K562 (cell line): ENCODE measurements around the gene IPO11. TPM values are rescaled to one million over a fixed set of nuclear protein-coding genes. Genes with fewer than 3 reads are reported as not detected.

ENCODE experiments used
- ATAC-seq: fragments of 200-7000 bp; cut with Tn5 transposase; 3 replicates; pipeline ENCODE4 v1.9.1; 2020; ENCODE audit warnings: moderate library complexity
- BruUV-seq: library from RNA; stranded (reverse); fragments of 400-500 nt; replicated peaks from 2 replicates; lab custom pipeline; 2021; lab: Mats Ljungman, UMichigan
- CTCF ChIA-PET: fragments of 300-600 bp; formaldehyde crosslinking; extraction: SDS; loops from one replicate; lab custom pipeline; 2021; ENCODE audit warnings: low intra/inter-chr PET ratio; lab: Yijun Ruan, JAX
- POLR2A ChIA-PET: fragments of 300-600, 350-650 bp; sonication (Branson Sonifier 250); formaldehyde crosslinking; extraction: SDS; loops from one replicate; lab custom pipeline; 2021; ENCODE audit warnings: antibody characterized with exemption, inconsistent platforms; lab: Yijun Ruan, JAX
- DNase-seq, 4 experiments: peaks; one replicate each; pipeline versions ENCODE4 v3.0.0 to v3.0.0-alpha.2; 2011 to 2018; ENCODE audit warnings: low spot score in 3 of 4, mixed read lengths in 3 of 4; ENCODE audit errors: extremely low read depth in 1 of 4
- FAIRE-seq: peaks from 2 replicates; lab custom pipeline; 2011; peaks lifted over from hg19 to GRCh38; lab: Jason Lieb, UNC
- H2AFZ ChIP-seq: 2 replicates; pipeline ENCODE4 v1.6.0; 2011; ENCODE audit warnings: low read depth, low read length, control low read depth, inconsistent platforms
- H3K27ac ChIP-seq: fragments of 200-600 bp; 3 replicates; pipeline ENCODE4 v1.8.0; 2011; ENCODE audit warnings: low read depth, mild to moderate bottlenecking, control low read depth, inconsistent platforms, low read length, moderate library complexity, mixed read lengths; ENCODE audit errors: extremely low read depth
- H3K27me3 ChIP-seq, 2 experiments: fragments of 300-600 bp in 1 of 2; 2 replicates in 1 of 2; 3 replicates in 1 of 2; pipeline versions ENCODE4 v1.6.0 to v1.8.0; 2011; ENCODE audit warnings: inconsistent platforms in 2 of 2, low read length in 2 of 2, mild to moderate bottlenecking in 1 of 2, mixed read lengths in 1 of 2, moderate library complexity in 1 of 2; ENCODE audit not compliant: control insufficient read depth in 2 of 2, insufficient read depth in 2 of 2
- H3K36me3 ChIP-seq: fragments of 300-600 bp; 3 replicates; pipeline ENCODE4 v1.8.0; 2011; ENCODE audit warnings: mild to moderate bottlenecking, low read length, inconsistent platforms; ENCODE audit not compliant: control insufficient read depth, insufficient read depth
- H3K4me1 ChIP-seq, 2 experiments: fragments of 200-600 bp in 1 of 2; replicated peaks in 1 of 2; 2 replicates in 1 of 2; 3 replicates in 1 of 2; pipeline versions ENCODE4 v1.5.1 to v1.8.0; 2011; ENCODE audit warnings: inconsistent platforms in 2 of 2, low read length in 2 of 2, mild to moderate bottlenecking in 1 of 2, mixed read lengths in 1 of 2, moderate library complexity in 1 of 2; ENCODE audit not compliant: control insufficient read depth in 2 of 2, insufficient read depth in 2 of 2
- H3K4me2 ChIP-seq: 2 replicates; pipeline ENCODE4 v1.6.1; 2011; ENCODE audit warnings: low read length, control low read depth, inconsistent platforms, mixed read lengths; ENCODE audit not compliant: insufficient read depth
- H3K4me3 ChIP-seq: fragments of 200-600 bp; sonication (generic), shearing (Covaris generic); 2 replicates; pipeline ENCODE4 v1.5.1; 2016; ENCODE audit warnings: control low read depth, inconsistent platforms
- H3K79me2 ChIP-seq: fragments of 200-600 bp; 3 replicates; pipeline ENCODE4 v1.8.0; 2011; ENCODE audit warnings: low read length, inconsistent platforms; ENCODE audit not compliant: control insufficient read depth, insufficient read depth
- H3K9ac ChIP-seq, 2 experiments: 2 replicates each; pipeline versions ENCODE4 v1.6.0 to v1.6.1; 2011; ENCODE audit warnings: low read depth in 2 of 2, low read length in 2 of 2, control low read depth in 1 of 2, inconsistent platforms in 1 of 2, mild to moderate bottlenecking in 1 of 2, mixed read lengths in 1 of 2; ENCODE audit not compliant: insufficient read depth in 1 of 2
- H3K9me1 ChIP-seq: one replicate; pipeline ENCODE4 v1.6.0; 2011; ENCODE audit warnings: inconsistent platforms, mild to moderate bottlenecking, low read length, moderate library complexity; ENCODE audit not compliant: control insufficient read depth, insufficient read depth
- H3K9me3 ChIP-seq: replicated peaks from 2 replicates; pipeline ENCODE4 v1.5.1; 2011; ENCODE audit warnings: low read depth, low read length, inconsistent platforms; ENCODE audit not compliant: control insufficient read depth, insufficient read depth
- H4K20me1 ChIP-seq: replicated peaks from 2 replicates; pipeline ENCODE4 v1.6.1; 2011; ENCODE audit warnings: low read length, inconsistent platforms, mixed read lengths; ENCODE audit not compliant: control insufficient read depth, insufficient read depth
- CTBP1 ChIP-seq: fragments of 450-650 bp; IDR thresholded peaks from 2 replicates; pipeline ENCODE4 v1.6.1; 2016; ENCODE audit warnings: borderline replicate concordance
- HDAC1 ChIP-seq, 2 experiments: fragments of 450-650 bp; IDR thresholded peaks; 2 replicates each; pipeline ENCODE4 v1.6.1; 2016 to 2017; ENCODE audit warnings: inconsistent platforms in 1 of 2, mild to moderate bottlenecking in 1 of 2, moderate library complexity in 1 of 2
- MBD1 ChIP-seq: fragments of 250-450 bp; sonication (Bioruptor Pico); IDR thresholded peaks from 2 replicates; pipeline ENCODE4 v1.8.0; 2022; ENCODE audit warnings: inconsistent platforms
- NCOA2 ChIP-seq, 2 experiments: fragments of 450-650 bp; IDR thresholded peaks; 2 replicates each; pipeline ENCODE4 v1.6.1; 2018; ENCODE audit warnings: mild to moderate bottlenecking in 2 of 2, moderate library complexity in 1 of 2; ENCODE audit not compliant: partially characterized antibody in 2 of 2
- NFRKB ChIP-seq: fragments of 450-650 bp; IDR thresholded peaks from 2 replicates; pipeline ENCODE4 v1.6.1; 2016; ENCODE audit warnings: low read depth
- RBM25 ChIP-seq: fragments of 200-400 bp; formaldehyde crosslinking; IDR thresholded peaks from 2 replicates; pipeline ENCODE4 v1.6.1; 2018; ENCODE audit warnings: low read length, low read depth, moderate library complexity; ENCODE audit not compliant: severe bottlenecking
- STAT5A ChIP-seq: IDR thresholded peaks from 2 replicates; pipeline ENCODE4 v1.6.1; 2012; ENCODE audit warnings: low read length, inconsistent platforms, borderline replicate concordance
- ZBTB12 ChIP-seq: fragments of 250-450 bp; sonication (Bioruptor Pico); IDR thresholded peaks from 2 replicates; pipeline ENCODE4 v1.4.0; 2020
- ZC3H11A ChIP-seq: IDR thresholded peaks from 2 replicates; pipeline ENCODE4 v1.6.1; 2012; ENCODE audit warnings: low read depth, low read length, improper control_type of control experiment
- ZC3H8 ChIP-seq: fragments of 450-650 bp; IDR thresholded peaks from 2 replicates; pipeline ENCODE4 v1.6.1; 2017
- ZFP1 ChIP-seq: fragments of 450-650 bp; formaldehyde crosslinking; IDR thresholded peaks from 2 replicates; pipeline ENCODE4 v1.4.0; 2020; ENCODE audit warnings: mild to moderate bottlenecking, mixed read lengths
- ZNF133 ChIP-seq: fragments of 250-450 bp; sonication (Bioruptor Pico); IDR thresholded peaks from 2 replicates; pipeline ENCODE4 v1.4.0; 2020; ENCODE audit warnings: mild to moderate bottlenecking
- ZNF347 ChIP-seq: fragments of 450-650 bp; formaldehyde crosslinking; IDR thresholded peaks from 2 replicates; pipeline ENCODE4 v1.4.0; 2020; ENCODE audit warnings: low read depth, mild to moderate bottlenecking, moderate library complexity
- ZNF41 ChIP-seq: fragments of 250-450 bp; sonication (Bioruptor Pico); conservative IDR thresholded peaks from 2 replicates; pipeline ENCODE4 v1.4.0; 2020; ENCODE audit warnings: mild to moderate bottlenecking
- ZNF76 ChIP-seq: fragments of 250-450 bp; sonication (Bioruptor Pico); IDR thresholded peaks from 2 replicates; pipeline ENCODE4 v1.4.0; 2020; ENCODE audit warnings: mild to moderate bottlenecking, moderate library complexity, borderline replicate concordance
- WGBS: fragments of 100-300 bp; shearing (Covaris generic); methylation state at CpG from one replicate; pipeline ENCODE4 v1.1.6; 2016; ENCODE audit warnings: low coverage, mixed read lengths; ENCODE audit not compliant: insufficient coverage; ENCODE audit errors: missing lambda C conversion rate; 5-methylcytosine and 5-hydroxymethylcytosine counted together
- in situ Hi-C: fragments of 300-500 bp; cut with MboI; formaldehyde crosslinking; loops from 4 replicates; pipeline ENCODE4 v1.15.0; 2018; ENCODE audit warnings: inconsistent platforms, mixed read lengths
- intact Hi-C: fragments of 100-400 bp; cut with micrococcal nuclease; formaldehyde crosslinking; loops from 2 replicates; pipeline ENCODE4 v1.14.2; 2022
- polyA plus RNA-seq, 8 experiments: library from polyadenylated mRNA; depleted of rRNA in 4 of 8; stranded (reverse) in 5 of 8; unstranded in 3 of 8; fragments of >200 nt; fragmentation: Nextera tagmentation in 2 of 8; fragmentation: Illumina TruSeq in 1 of 8; extraction: Ambion mirVana in 2 of 8; extraction: Trizol in 1 of 8; gene quantifications; 2 replicates each; pipeline versions ENCODE4 v1.2.1 to v1.2.3, GENCODE V29; 2011 to 2014; ENCODE audit warnings: inconsistent platforms in 1 of 8, missing spikeins in 1 of 8
- total RNA-seq, 7 experiments: library from RNA; depleted of rRNA in 6 of 7; stranded (reverse); fragments of >200 nt in 6 of 7; fragmentation: Illumina TruSeq in 2 of 7; extraction: Trizol in 2 of 7; gene quantifications; 2 replicates each; pipeline versions ENCODE4 v1.2.1 to v1.2.3, GENCODE V29; 2011 to 2021; ENCODE audit warnings: low replicate concordance in 1 of 7
- TF ChIP-seq, protein P1 (sequence below): sonication (generic); formaldehyde crosslinking; IDR thresholded peaks from 2 replicates; pipeline ENCODE4 v1.8.0; 2022; ENCODE audit warnings: mild to moderate bottlenecking, missing genetic modification reagents
- TF ChIP-seq, protein P2 (sequence below): fragments of 450-650 bp; IDR thresholded peaks from 2 replicates; pipeline ENCODE4 v1.6.1; 2016; ENCODE audit warnings: mild to moderate bottlenecking

IPO11 gene
- total and polyA plus RNA-seq, 9 of the 15 experiments (the other 6 are each of a cell fraction or from before 2014, with no cell fraction given) = 38.7 to 96.0 (median 70.9) TPM

- TF ChIP-seq MBD1 (CRISPR knock-in tag) (no peak), HDAC1 (IDR thresholded peaks at IDR 0.05) (no peak), ZC3H11A (no peak)
- TF ChIP-seq, protein P1, sequence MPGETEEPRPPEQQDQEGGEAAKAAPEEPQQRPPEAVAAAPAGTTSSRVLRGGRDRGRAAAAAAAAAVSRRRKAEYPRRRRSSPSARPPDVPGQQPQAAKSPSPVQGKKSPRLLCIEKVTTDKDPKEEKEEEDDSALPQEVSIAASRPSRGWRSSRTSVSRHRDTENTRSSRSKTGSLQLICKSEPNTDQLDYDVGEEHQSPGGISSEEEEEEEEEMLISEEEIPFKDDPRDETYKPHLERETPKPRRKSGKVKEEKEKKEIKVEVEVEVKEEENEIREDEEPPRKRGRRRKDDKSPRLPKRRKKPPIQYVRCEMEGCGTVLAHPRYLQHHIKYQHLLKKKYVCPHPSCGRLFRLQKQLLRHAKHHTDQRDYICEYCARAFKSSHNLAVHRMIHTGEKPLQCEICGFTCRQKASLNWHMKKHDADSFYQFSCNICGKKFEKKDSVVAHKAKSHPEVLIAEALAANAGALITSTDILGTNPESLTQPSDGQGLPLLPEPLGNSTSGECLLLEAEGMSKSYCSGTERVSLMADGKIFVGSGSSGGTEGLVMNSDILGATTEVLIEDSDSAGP = no peak
- TF ChIP-seq, all 486 proteins: peak for 0
These were observed 227.9 kb downstream of the IPO11 start (continued) for GRCh38 chr5:62640446-62640845.

DNA sequence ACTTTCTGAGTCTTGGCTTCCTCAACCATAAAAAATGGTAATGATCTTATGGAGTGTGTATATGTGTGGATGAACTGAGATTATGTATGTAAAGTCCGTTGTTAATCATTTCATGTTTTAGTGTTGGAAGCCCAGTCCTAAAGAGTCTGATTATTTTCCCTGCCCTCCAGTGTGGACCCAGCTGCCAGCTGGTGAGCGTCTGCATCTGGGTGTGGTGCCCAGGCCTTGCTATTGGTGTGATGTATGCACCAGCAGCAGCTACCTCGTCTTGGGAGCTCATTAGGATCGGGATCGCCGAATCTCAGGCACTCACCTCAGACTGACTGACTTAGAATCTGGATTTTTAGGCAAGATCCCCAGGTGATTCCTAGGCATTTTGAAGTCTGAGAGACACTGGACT lies 229.9 kb downstream of the IPO11 start:
- Histone ChIP-seq H3K79me2 (no peaks in the 10 kb centered on the region), H3K4me1 (no peaks in the 10 kb centered on the region; a peak in 1 of 5 replicates), H4K20me1 (no peaks in the 10 kb centered on the region), H3K9me1 (no peaks in the 10 kb centered on the region), H3K4me2 (no peak overlapping the region), H3K27me3 (no peaks in the 10 kb centered on the region), H3K9ac (no peak overlapping the region), H3K4me3 (no peak overlapping the region), H3K36me3 (no peaks in the 10 kb centered on the region), H3K9me3 (no peaks in the 10 kb centered on the region), H3K27ac (no peak overlapping the region), H2AFZ (no peak overlapping the region)
- CTCF ChIA-PET = no interaction called here
- intact Hi-C loops (no loop called here), in situ Hi-C loops (no loop called here)
- ATAC-seq = no peak
- no peak for FAIRE-seq
- DNase-seq = no peak
- POLR2A ChIA-PET = no interaction called here
- BruUV-seq = no TSS peak
- 77% methylated on average over 6 of the region's 6 CpGs for WGBS
- TF ChIP-seq ZNF347 (CRISPR knock-in tag) = no peak
- TF ChIP-seq ZNF41 (CRISPR knock-in tag) = no peak
- no peak for TF ChIP-seq ZFP1
- no peak for TF ChIP-seq NCOA2 (IDR thresholded peaks at IDR 0.05; ENCODE audit: partially characterized antibody in 2 of 2)
- TF ChIP-seq STAT5A = no peak
- no peak for TF ChIP-seq ZNF133 (CRISPR knock-in tag)
- no peak for TF ChIP-seq NFRKB
- no peak for TF ChIP-seq CTBP1
- TF ChIP-seq ZNF76 (CRISPR knock-in tag) = no peak
- no peak for TF ChIP-seq ZC3H8
- TF ChIP-seq, protein P2, sequence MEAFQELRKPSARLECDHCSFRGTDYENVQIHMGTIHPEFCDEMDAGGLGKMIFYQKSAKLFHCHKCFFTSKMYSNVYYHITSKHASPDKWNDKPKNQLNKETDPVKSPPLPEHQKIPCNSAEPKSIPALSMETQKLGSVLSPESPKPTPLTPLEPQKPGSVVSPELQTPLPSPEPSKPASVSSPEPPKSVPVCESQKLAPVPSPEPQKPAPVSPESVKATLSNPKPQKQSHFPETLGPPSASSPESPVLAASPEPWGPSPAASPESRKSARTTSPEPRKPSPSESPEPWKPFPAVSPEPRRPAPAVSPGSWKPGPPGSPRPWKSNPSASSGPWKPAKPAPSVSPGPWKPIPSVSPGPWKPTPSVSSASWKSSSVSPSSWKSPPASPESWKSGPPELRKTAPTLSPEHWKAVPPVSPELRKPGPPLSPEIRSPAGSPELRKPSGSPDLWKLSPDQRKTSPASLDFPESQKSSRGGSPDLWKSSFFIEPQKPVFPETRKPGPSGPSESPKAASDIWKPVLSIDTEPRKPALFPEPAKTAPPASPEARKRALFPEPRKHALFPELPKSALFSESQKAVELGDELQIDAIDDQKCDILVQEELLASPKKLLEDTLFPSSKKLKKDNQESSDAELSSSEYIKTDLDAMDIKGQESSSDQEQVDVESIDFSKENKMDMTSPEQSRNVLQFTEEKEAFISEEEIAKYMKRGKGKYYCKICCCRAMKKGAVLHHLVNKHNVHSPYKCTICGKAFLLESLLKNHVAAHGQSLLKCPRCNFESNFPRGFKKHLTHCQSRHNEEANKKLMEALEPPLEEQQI = no peak
- TF ChIP-seq RBM25 = no peak
- TF ChIP-seq ZBTB12 (CRISPR knock-in tag) = no peak
